ENCODE data around the gene MGMT.

DNA sequence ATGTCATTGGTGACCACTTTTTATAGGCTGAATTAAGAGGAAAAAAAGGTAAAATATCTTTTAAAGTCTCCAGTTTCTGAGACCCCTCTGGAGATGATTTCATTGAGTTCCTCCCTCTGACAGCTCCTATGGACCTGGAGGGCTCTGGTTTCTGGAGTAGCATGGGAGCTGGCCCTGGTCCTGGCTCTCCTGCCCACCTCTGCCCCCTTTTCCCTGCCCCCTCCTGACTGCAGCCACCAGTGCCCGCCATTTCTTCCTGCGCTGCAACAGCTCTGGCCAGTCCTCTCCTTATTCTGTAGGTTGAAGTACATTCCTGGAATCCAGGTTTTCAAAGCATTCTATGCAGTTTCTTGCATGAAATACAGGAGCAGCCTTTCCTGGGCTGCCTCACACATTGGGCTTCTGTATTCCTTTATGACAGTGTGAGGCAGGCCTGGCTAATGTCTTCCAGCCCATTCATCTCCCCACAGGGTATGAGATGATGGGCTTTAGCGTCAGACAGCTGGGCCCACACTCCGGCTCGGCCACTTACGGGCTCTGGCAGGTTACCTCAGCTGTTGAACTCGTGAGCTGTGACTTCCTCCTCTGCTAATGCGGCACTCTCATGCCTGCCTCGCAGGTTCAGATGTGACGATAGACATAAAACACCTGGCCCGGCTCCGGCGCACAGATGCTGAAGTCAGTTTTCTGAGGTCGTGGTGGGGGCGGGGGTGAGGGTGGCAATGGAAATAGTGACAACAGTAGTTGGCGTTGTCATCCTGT, 101.7 kb downstream of the MGMT start:
- TF ChIP-seq, protein P1, sequence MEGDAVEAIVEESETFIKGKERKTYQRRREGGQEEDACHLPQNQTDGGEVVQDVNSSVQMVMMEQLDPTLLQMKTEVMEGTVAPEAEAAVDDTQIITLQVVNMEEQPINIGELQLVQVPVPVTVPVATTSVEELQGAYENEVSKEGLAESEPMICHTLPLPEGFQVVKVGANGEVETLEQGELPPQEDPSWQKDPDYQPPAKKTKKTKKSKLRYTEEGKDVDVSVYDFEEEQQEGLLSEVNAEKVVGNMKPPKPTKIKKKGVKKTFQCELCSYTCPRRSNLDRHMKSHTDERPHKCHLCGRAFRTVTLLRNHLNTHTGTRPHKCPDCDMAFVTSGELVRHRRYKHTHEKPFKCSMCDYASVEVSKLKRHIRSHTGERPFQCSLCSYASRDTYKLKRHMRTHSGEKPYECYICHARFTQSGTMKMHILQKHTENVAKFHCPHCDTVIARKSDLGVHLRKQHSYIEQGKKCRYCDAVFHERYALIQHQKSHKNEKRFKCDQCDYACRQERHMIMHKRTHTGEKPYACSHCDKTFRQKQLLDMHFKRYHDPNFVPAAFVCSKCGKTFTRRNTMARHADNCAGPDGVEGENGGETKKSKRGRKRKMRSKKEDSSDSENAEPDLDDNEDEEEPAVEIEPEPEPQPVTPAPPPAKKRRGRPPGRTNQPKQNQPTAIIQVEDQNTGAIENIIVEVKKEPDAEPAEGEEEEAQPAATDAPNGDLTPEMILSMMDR (IDR thresholded peaks at IDR 0.05; ENCODE audit: low read length), result no peak
- TF ChIP-seq EZH2 (IDR thresholded peaks at IDR 0.05; ENCODE audit: borderline replicate concordance, low read length), result no peak

Data from OCI-LY1 (cell line).